Naive B cell (primary cell): ENCODE data around the gene RNF41. TPM values are rescaled to one million over a fixed set of nuclear protein-coding genes. Genes with fewer than 3 reads are reported as not detected.
"Not testable (repeated sequence)": the region's sequence is repeated elsewhere in the genome, so short reads cannot be mapped to it uniquely, and the experiment has no call there.

Experiments used
- ATAC-seq, 2 donors: fragments of 150-1000 bp; cut with Tn5 transposase; 2 replicates each; pipeline ENCODE4 v1.10.0; 2021; ENCODE audit warnings: low read depth in 2 of 2, mild to moderate bottlenecking in 2 of 2, moderate library complexity in 2 of 2
- DNase-seq: peaks from one replicate; pipeline ENCODE4 v3.0.0; 2022
- H3K27ac Mint-ChIP-seq, 6 donors: one replicate each; pipeline ENCODE4 v1.8.0; 2020 to 2022; ENCODE audit warnings: mild to moderate bottlenecking in 6 of 6, mixed read lengths in 6 of 6, moderate library complexity in 5 of 6, inconsistent platforms in 2 of 6
- H3K27me3 Mint-ChIP-seq, 3 donors: one replicate each; pipeline ENCODE4 v1.8.0; 2021 to 2022; ENCODE audit warnings: mixed read lengths in 3 of 3, mild to moderate bottlenecking in 1 of 3
- H3K36me3 Mint-ChIP-seq, 2 donors: one replicate each; pipeline ENCODE4 v1.8.0; 2020 to 2022; ENCODE audit warnings: mixed read lengths in 2 of 2, inconsistent platforms in 1 of 2, mild to moderate bottlenecking in 1 of 2
- H3K4me1 Mint-ChIP-seq, 3 donors: one replicate each; pipeline ENCODE4 v1.8.0; 2020 to 2022; ENCODE audit warnings: mixed read lengths in 3 of 3, inconsistent platforms in 1 of 3, mild to moderate bottlenecking in 1 of 3, moderate library complexity in 1 of 3
- H3K4me3 Mint-ChIP-seq, 8 donors: one replicate each; pipeline ENCODE4 v1.8.0; 2020 to 2022; ENCODE audit warnings: mild to moderate bottlenecking in 8 of 8, mixed read lengths in 8 of 8, moderate library complexity in 8 of 8, inconsistent platforms in 2 of 8
- H3K9me3 Mint-ChIP-seq, 7 donors: one replicate each; pipeline ENCODE4 v1.8.0; 2020 to 2022; ENCODE audit warnings: mixed read lengths in 7 of 7, mild to moderate bottlenecking in 5 of 7, inconsistent platforms in 2 of 7, moderate library complexity in 1 of 7
- polyA plus RNA-seq, 6 donors: library from polyadenylated mRNA; unstranded; fragments of 300-500 nt; fragmentation: Illumina TruSeq; gene quantifications; one replicate each; pipeline ENCODE4 v1.2.3, GENCODE V29; 2021; ENCODE audit warnings: low read depth in 6 of 6

Gene RNF41
- polyA plus RNA-seq, result 100 to 1,000 TPM in 5 of 6 donors, 10 to 100 TPM in 1; 95.2 to 136 (median 109) TPM

GRCh38 chr12:56221757-56222530 is at the start of gene RNF41:
Gene RNF41 (minus strand): TSS chr12:56221922. CDS start chr12:56214047, 7,875 bp downstream.
- DNase-seq, result peak; percentile 93
- Mint-ChIP-seq H3K27me3 (no peaks in the 10 kb centered on the region), H3K4me1 (peaks cover 37 to 65% (median 46%) of the 10 kb centered on the region in 3 donors), H3K9me3 (no peaks in the 10 kb centered on the region), H3K36me3 (no peaks in the 10 kb centered on the region), H3K4me3 (peak within 1 kb of the TSS; percentile 97 to 100 (median 99)), H3K27ac (peak within 1 kb of the TSS; percentile 100)
- ATAC-seq, result peak; percentile 73 to 78

- peak overlapping the region in 1 of 8 donors; percentile 89 for H3K4me3 Mint-ChIP-seq
- peaks cover 16 to 21% (median 16%) of the 10 kb centered on the region in 3 donors for H3K4me1 Mint-ChIP-seq
- H3K9me3 Mint-ChIP-seq, result no peaks in the 10 kb centered on the region
- no peak for DNase-seq
- no peak for ATAC-seq
- H3K27me3 Mint-ChIP-seq, result no peaks in the 10 kb centered on the region
- H3K27ac Mint-ChIP-seq, result peak overlapping the region in 4 of 6 donors; percentile 45 to 85 (median 62)
- peaks cover 15 to 16% of the 10 kb centered on the region in 2 donors for H3K36me3 Mint-ChIP-seq
These were observed 49.3 kb upstream of the RNF41 start for GRCh38 chr12:56271031-56271430.

GRCh38 chr12:56267443-56268071 is 45.8 kb upstream of the RNF41 start:
- H3K4me1 Mint-ChIP-seq, result peaks cover 16 to 21% (median 16%) of the 10 kb centered on the region in 3 donors
- no peaks in the 10 kb centered on the region for H3K9me3 Mint-ChIP-seq
- peak overlapping the region; percentile 89 to 96 (median 95) for H3K4me3 Mint-ChIP-seq
- ATAC-seq (peak in 1 of 2 donors; percentile 5), DNase-seq (no peak)
- no peaks in the 10 kb centered on the region for H3K36me3 Mint-ChIP-seq
- no peaks in the 10 kb centered on the region for H3K27me3 Mint-ChIP-seq
- peak overlapping the region in 5 of 6 donors; percentile 58 to 95 (median 88) for H3K27ac Mint-ChIP-seq

- DNase-seq, result peak; percentile 88
- Mint-ChIP-seq H3K4me1 (peaks cover 16 to 21% (median 16%) of the 10 kb centered on the region in 3 donors), H3K36me3 (no peaks in the 10 kb centered on the region), H3K9me3 (no peaks in the 10 kb centered on the region), H3K27me3 (no peaks in the 10 kb centered on the region), H3K27ac (peak within 1 kb of the TSS; percentile 86 to 98 (median 97)), H3K4me3 (peak within 1 kb of the TSS; percentile 89 to 96 (median 96))
- ATAC-seq, result peak; percentile 86 to 88
These were observed 45.1 kb upstream of the RNF41 start, which contains the start of gene COQ10A for GRCh38 chr12:56266693-56267442. Gene COQ10A (plus strand): TSS chr12:56266942. CDS start chr12:56267119, 177 bp downstream.

GRCh38 chr12:56266068-56266692 is 44.5 kb upstream of the RNF41 start:
- not testable (repeated sequence) for DNase-seq, H3K36me3 Mint-ChIP-seq, ATAC-seq, H3K27me3 Mint-ChIP-seq, H3K9me3 Mint-ChIP-seq
- H3K4me3 Mint-ChIP-seq, result peak overlapping the region; percentile 89 to 96 (median 96)
- H3K27ac Mint-ChIP-seq, result peak overlapping the region; percentile 86 to 98 (median 97)
- H3K4me1 Mint-ChIP-seq, result peaks cover 16 to 21% (median 16%) of the 10 kb centered on the region in 3 donors

GRCh38 chr12:56262955-56263354 is 41.2 kb upstream of the RNF41 start:
- not testable (repeated sequence) for H3K36me3 Mint-ChIP-seq, H3K9me3 Mint-ChIP-seq, H3K27ac Mint-ChIP-seq, DNase-seq, H3K4me3 Mint-ChIP-seq, H3K27me3 Mint-ChIP-seq, ATAC-seq
- H3K4me1 Mint-ChIP-seq, result peaks cover 20 to 25% (median 21%) of the 10 kb centered on the region in 3 donors

- H3K4me3 Mint-ChIP-seq, result peak overlapping the region in 1 of 8 donors; percentile 81
- no peaks in the 10 kb centered on the region for H3K27me3 Mint-ChIP-seq
- H3K4me1 Mint-ChIP-seq, result peaks cover 16 to 21% (median 21%) of the 10 kb centered on the region in 3 donors
- no peaks in the 10 kb centered on the region for H3K9me3 Mint-ChIP-seq
- ATAC-seq (no peak), DNase-seq (no peak)
- H3K36me3 Mint-ChIP-seq, result no peaks in the 10 kb centered on the region
- peak overlapping the region in 1 of 6 donors; percentile 7 for H3K27ac Mint-ChIP-seq
These were observed 39.9 kb upstream of the RNF41 start for GRCh38 chr12:56261503-56262232.

- ATAC-seq (no peak), DNase-seq (no peak)
- peak overlapping the region in 4 of 8 donors; percentile 37 to 81 (median 42) for H3K4me3 Mint-ChIP-seq
- H3K9me3 Mint-ChIP-seq, result no peaks in the 10 kb centered on the region
- H3K36me3 Mint-ChIP-seq, result peaks cover 0 to 5% of the 10 kb centered on the region in 2 donors
- H3K27ac Mint-ChIP-seq, result peak overlapping the region in 1 of 6 donors; percentile 81
- peaks cover 17 to 22% (median 22%) of the 10 kb centered on the region in 3 donors for H3K4me1 Mint-ChIP-seq
- H3K27me3 Mint-ChIP-seq, result no peaks in the 10 kb centered on the region
These were observed 39.2 kb upstream of the RNF41 start for GRCh38 chr12:56260921-56261320.

- DNase-seq (no peak), ATAC-seq (no peak)
- no peaks in the 10 kb centered on the region for H3K9me3 Mint-ChIP-seq
- H3K27me3 Mint-ChIP-seq, result no peaks in the 10 kb centered on the region
- no peak overlapping the region for H3K27ac Mint-ChIP-seq
- peaks cover 18 to 24% (median 22%) of the 10 kb centered on the region in 3 donors for H3K4me1 Mint-ChIP-seq
- peak overlapping the region in 4 of 8 donors; percentile 22 to 81 (median 52) for H3K4me3 Mint-ChIP-seq
- peaks cover 0 to 8% of the 10 kb centered on the region in 2 donors for H3K36me3 Mint-ChIP-seq
These were observed 38.7 kb upstream of the RNF41 start for GRCh38 chr12:56260380-56260779.

- H3K4me3 Mint-ChIP-seq, result peak overlapping the region; percentile 90 to 96 (median 94)
- DNase-seq (no peak), ATAC-seq (no peak)
- peak overlapping the region; percentile 38 to 98 (median 89) for H3K27ac Mint-ChIP-seq
- peaks cover 0 to 18% of the 10 kb centered on the region in 2 donors for H3K36me3 Mint-ChIP-seq
- H3K27me3 Mint-ChIP-seq, result no peaks in the 10 kb centered on the region
- H3K4me1 Mint-ChIP-seq, result peaks cover 18 to 24% (median 22%) of the 10 kb centered on the region in 3 donors
- H3K9me3 Mint-ChIP-seq, result no peaks in the 10 kb centered on the region
These were observed 37.1 kb upstream of the RNF41 start for GRCh38 chr12:56258820-56259183.

- DNase-seq (peak; percentile 87), ATAC-seq (peak; percentile 94)
- H3K4me1 Mint-ChIP-seq, result peaks cover 18 to 24% (median 22%) of the 10 kb centered on the region in 3 donors
- peaks cover 0 to 18% of the 10 kb centered on the region in 2 donors for H3K36me3 Mint-ChIP-seq
- H3K4me3 Mint-ChIP-seq, result peak within 1 kb of the TSS; percentile 90 to 96 (median 94)
- no peaks in the 10 kb centered on the region for H3K9me3 Mint-ChIP-seq
- peak within 1 kb of the TSS; percentile 38 to 98 (median 89) for H3K27ac Mint-ChIP-seq
- H3K27me3 Mint-ChIP-seq, result no peaks in the 10 kb centered on the region
These were observed 36.5 kb upstream of the RNF41 start, which contains the start of gene ANKRD52 for GRCh38 chr12:56258068-56258819. Gene ANKRD52 (minus strand): TSS chr12:56258384. CDS start chr12:56258269, 115 bp downstream.
